Stimulated activated CD4-positive, alpha-beta T cell treated with anti-CD3 and anti-CD28 coated beads, TNF-alpha, amount 100 ng/mL, for 24 hours (primary cell): Measurements from ENCODE around the gene PTPN18.

Source experiments
- DNase-seq, 3 experiments: peaks; one replicate each; pipeline ENCODE4 v3.0.0-alpha.2; 2020; ENCODE audit warnings: low read depth in 3 of 3

PTPN18 gene

GRCh38 chr2:130339885-130340745, 15.7 kb upstream of the PTPN18 start:
- no peak for DNase-seq

- peak in 1 of 3 experiments; percentile 28 for DNase-seq
Measured at GRCh38 chr2:130341562-130342019, 14.3 kb upstream of the PTPN18 start.

- DNase-seq: peak; percentile 65 to 82 (median 73)
Measured at GRCh38 chr2:130342020-130342532, 13.8 kb upstream of the PTPN18 start.

GRCh38 chr2:130342533-130343275, 13.2 kb upstream of the PTPN18 start, which contains the start of gene IMP4:
Gene IMP4 (plus strand): TSS chr2:130342897. CDS start chr2:130342933, 36 bp downstream.
- peak; percentile 87 to 93 (median 91) for DNase-seq

GRCh38 chr2:130344578-130344977, 11.3 kb upstream of the PTPN18 start:
- DNase-seq: no peak

GRCh38 chr2:130345091-130345490, 10.8 kb upstream of the PTPN18 start:
- DNase-seq: no peak

GRCh38 chr2:130345611-130346010, 10.2 kb upstream of the PTPN18 start:
- DNase-seq: no peak

GRCh38 chr2:130346041-130346740, 9.7 kb upstream of the PTPN18 start:
- DNase-seq: no peak

GRCh38 chr2:130346741-130347066, 9.2 kb upstream of the PTPN18 start:
- DNase-seq: no peak

- no peak for DNase-seq
Measured at GRCh38 chr2:130347220-130347925, 8.5 kb upstream of the PTPN18 start.

- DNase-seq: no peak
Measured at GRCh38 chr2:130349174-130349573, 6.7 kb upstream of the PTPN18 start.

GRCh38 chr2:130351711-130352110, 4.1 kb upstream of the PTPN18 start:
- no peak for DNase-seq

GRCh38 chr2:130352237-130352636, 3.6 kb upstream of the PTPN18 start:
- DNase-seq: no peak

- DNase-seq: no peak
Measured at GRCh38 chr2:130353291-130354138, 2.3 kb upstream of the PTPN18 start.

- no peak for DNase-seq
Measured at GRCh38 chr2:130354139-130354428, 1.8 kb upstream of the PTPN18 start.

- no peak for DNase-seq
Measured at GRCh38 chr2:130355172-130355577, 681 bp upstream of the PTPN18 start.

- DNase-seq: no peak
Measured at GRCh38 chr2:130357864-130358263, 2.0 kb downstream of the PTPN18 start.

GRCh38 chr2:130358420-130359350, 2.8 kb downstream of the PTPN18 start:
- no peak for DNase-seq

- DNase-seq: no peak
Measured at GRCh38 chr2:130359466-130359865, 3.6 kb downstream of the PTPN18 start.

GRCh38 chr2:130363479-130363878, 7.6 kb downstream of the PTPN18 start:
- no peak for DNase-seq
